ENCODE data around the gene STPG3.
"Not testable (repeated sequence)": the region's sequence is repeated elsewhere in the genome, so short reads cannot be mapped to it uniquely, and the experiment has no call there.

STPG3 gene

DNA sequence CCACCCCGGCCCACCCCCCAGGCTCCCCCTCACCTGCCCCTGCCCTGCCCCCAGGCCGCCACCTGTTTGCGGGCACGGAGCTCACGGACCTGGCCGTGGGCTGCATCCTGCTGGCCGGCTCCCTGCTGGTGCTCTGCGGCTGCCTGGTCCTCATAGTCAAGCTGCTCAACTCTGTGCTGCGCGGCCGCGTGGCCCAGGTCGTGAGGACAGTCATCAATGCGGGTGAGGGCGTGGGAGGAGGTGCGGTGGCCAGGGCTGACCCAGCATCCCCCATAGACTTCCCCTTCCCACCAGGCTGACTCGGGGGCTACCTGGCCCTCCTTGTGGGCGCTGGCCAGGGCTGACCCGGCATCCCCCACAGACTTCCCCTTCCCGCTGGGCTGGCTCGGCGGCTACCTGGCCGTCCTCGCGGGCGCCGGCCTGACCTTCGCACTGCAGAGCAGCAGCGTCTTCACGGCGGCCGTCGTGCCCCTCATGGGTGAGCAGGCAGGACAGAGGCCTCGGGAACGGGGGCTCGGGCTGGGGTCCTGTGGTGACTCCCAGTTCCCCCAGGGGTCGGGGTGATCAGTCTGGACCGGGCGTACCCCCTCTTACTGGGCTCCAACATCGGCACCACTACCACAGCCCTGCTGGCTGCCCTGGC, 16.9 kb upstream of the STPG3 start:
- no peak for FAIRE-seq

DNA sequence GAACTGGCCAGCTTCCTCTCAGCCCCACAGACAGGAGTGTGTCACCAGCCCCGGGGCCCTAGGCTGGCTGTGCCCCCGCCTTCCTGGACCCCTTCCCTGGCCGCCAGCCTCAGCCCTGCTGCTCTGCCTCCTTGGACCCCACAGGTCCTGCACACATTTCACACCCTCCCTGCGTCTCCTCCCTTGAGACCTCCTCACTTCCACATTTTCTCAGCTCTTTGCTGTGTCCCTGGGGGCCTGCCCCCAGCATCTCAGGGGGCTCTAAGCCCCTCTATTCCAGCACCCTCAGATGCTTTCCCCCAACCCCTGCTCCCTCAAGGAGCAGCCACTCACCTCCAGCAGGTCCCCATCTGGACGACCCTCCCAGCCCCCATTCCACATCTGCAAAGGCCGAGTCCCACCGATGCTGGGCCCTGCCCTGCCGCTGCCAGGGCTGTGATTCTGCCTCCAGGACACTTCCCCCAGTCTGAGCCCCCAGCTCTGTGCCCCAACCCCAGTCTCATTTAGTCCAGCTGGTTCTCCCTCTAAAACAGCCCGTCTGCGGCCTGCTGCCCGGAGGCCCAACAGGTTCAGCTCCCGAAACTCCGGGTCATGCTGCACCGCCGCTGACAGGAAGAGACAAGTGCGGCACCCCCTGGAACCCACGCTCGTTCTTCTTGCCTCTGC, 16.2 kb upstream of the STPG3 start:
- FAIRE-seq = no peak

DNA sequence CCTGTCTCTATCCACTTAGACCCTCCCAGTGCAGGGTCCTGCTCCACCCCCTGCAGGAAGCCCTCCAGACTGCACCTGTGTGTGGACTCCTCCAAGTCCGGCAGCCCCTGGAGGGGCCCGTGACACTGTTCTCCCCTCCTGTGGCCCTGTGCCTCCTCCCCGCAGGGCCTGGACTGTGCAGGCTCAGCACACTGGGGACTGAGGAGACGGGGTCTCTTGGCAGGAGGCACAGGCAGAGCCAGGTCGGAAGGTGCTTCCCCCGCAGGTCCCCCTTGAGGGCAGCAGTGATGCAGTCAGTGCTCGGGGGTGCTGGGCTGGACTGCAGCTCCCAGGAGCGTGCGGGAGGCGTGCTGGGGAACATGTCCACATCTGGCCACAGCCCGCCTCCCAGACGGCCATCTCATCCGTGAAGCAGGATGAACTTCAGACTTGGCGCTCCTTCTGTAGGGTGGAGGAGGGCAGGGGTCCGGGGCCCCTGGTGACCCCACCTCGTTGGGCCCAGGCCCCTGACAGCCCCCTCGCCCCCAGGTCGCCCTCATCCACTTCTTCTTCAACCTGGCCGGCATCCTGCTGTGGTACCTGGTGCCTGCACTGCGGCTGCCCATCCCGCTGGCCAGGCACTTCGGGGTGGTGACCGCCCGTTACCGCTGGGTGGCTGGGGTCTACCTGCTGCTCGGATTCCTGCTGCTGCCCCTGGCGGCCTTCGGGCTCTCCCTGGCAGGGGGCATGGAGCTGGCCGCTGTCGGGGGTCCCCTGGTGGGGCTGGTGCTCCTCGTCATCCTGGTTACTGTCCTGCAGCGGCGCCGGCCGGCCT, 15.5 kb upstream of the STPG3 start:
- FAIRE-seq = no peak

DNA sequence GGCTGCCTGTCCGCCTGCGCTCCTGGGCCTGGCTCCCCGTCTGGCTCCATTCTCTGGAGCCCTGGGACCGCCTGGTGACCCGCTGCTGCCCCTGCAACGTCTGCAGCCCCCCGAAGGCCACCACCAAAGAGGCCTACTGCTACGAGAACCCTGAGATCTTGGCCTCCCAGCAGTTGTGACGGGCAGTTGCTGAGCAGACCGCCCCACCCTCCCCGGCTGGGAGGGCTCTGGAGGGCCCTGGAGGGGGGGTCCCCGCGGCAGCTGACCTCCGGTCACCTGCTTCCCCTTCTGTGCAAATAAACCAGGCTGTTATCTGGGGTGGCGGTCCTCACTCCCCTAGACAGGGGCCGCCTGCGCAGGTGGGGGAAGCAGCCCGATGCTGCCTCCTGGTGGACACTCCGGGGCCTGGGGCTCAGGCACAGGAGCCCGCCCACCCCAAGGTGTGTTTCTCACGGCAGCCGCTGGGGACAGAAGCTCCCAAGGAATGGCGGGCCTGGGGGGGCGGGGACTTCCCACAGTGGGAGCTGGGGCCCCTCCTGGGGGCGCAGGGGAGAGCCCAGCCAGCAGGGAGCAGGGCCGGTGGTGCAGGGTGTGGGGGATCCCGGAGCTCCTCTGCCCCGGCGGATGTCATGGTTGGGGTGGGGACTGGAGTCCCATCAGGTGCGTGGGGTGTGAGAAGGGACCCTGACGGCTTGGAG, 14.7 kb upstream of the STPG3 start:
- FAIRE-seq = no peak

DNA sequence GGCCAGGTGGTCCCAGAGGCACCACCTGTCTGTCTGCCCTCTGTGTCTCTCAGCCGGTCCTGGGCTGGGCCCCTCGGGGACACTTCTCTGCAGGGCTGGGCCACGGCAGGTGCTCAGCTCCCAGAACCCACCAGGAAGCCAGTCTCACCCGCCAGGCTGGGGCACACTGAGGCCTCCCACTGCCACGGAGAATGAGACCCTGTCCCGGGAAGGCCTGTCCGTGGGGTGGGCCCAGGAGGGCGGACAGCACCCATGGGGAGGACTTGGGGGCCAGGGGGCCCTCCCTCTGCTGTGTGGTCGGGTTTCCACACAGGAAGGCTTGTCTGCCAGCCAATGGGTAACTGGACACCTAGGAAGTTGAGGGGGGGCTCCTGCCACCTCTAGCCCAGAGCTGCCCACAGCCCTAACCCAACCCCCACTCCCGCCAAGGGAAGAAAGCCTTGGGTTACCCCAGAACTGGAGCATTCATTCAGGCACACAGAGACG, 14.1 kb upstream of the STPG3 start:
- FAIRE-seq = no peak

DNA sequence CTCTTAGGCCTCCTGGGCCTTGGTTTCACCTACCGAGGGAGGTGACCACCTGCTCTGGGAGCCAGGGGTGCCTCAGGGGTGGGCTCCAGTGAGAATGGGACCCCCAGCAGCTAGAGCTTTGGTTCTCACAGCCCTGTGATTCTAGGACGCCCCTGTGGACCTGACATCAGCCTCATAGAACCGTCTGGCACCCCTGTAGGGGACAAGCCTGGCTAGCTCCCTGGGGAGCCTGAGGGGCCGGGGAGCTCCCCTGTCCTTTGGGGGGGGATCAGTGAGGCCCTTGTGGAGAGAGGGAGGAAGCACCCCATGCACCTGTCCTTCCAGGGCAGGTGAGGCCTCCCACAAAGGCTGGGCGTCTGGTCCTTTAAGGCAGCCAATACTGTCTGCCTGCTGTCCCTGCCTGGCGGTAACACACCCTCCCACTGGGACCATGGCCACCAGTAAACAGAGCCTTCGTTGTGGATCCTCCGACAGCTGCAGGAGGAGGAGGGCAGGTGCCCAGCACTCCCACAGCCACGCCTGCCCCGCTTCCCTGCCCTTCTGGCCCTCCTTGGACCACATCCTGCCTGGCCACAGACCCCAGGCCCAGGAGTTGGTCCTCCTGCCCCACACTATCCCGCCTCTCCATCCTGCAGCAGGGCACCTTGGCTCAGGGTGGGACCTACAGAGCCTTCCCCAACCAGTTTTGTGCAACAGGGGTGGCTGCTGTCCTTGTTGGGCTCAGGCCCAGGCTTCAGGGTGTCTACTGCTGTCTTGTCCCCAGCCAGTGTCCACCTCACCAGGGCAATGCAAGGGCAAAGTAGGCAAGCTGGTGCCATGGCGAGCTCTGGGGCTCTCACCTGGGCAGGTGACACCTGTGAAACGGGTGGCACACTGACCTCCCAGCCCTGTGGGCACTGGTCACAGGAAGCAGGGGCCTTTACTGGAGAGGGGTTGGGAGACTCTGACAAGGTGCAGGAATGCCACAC, 13.0 kb upstream of the STPG3 start:
- no peak for FAIRE-seq

DNA sequence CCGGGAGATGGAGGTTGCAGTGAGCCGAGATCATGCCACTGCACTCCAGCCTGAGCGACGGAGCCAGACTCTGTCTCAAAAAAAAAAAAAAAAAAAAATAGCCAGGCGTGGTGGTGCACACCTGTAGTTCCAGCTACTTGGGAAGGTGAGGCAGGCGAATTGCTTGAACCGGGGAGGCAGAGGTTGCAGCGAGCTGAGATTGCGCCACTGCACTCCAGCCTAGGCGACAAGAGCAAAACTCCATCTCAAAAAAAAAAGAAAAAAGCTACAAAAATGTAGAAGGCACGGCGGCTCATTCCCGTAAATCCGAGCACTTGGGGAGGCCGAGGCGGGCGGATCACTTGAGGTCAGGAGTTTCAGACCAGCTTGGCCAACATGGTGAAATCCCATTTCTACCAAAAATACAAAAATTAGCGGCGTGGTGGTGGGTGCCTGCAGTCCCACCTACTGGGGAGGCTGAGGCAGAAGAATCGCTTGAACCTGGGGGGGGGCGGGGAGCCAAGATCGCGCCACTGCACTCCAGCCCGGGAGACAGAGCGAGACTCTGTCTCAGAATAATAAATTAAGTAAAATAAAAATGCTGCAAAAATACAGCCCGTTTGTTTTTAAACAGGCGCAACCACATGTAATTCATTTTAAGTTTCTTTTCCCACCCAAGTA, 11.4 kb upstream of the STPG3 start:
- not testable (repeated sequence) for FAIRE-seq

DNA sequence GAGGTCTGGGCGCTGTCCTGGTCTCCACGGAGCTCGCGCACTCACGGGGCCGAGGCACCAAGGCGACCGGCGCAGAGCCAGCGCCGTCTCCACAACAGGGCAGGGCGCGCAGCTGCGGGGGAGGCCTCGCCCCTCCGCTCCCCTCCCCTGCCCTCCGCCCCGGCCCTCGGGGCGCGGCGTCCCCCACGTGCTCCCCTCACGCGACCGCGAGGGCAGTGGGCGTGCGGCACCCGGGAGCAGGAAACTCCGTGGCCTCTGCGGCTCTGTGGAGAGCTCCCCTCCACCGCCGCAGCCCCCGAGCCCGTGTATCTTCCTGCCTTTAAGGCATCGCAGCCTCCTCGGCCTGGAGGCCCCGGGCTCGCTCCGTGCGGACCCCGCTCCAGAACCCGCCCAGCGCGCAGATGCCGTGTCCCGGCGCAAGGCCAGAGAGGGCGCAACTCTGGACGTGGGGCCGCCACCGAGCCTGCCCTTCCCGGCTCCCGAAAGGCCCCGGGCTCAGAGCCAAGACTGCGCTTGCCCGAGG, 10.7 kb upstream of the STPG3 start:
- no peak for FAIRE-seq

DNA sequence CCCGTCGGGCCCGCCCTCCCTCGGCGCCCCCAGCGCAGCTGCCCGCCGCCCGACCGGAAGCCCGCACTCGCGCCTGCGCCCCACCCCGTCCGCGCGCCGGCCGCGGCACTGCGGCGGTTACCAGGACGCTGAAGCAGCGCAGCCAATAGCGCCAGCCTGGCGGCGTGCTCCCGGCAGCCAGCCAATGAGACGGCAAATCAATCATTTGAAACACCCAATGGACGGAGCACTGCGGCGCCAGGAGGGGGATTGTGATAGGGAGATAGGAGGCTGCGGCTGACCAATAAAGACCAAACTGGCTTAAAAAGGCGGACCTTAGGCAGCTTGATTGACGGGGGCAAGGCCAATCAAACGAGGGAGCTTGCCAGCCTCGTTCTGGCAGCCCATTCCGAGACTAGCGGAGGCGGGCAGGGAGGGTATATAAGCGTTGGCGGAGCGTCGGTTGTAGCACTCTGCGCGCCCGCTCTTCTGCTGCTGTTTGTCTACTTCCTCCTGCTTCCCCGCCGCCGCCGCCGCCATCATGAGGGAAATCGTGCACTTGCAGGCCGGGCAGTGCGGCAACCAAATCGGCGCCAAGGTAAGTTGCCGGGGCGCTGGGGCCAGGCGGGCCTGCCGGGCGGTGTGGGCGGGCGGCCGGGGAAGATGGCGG, 10.1 kb upstream of the STPG3 start, which contains the start of gene TUBB4B:
Gene TUBB4B, plus strand, starts transcription at position 447 of the 649 bp plus-strand sequence. Its CDS starts 74 bp downstream, at position 521.
- peak; percentile 98 for FAIRE-seq

DNA sequence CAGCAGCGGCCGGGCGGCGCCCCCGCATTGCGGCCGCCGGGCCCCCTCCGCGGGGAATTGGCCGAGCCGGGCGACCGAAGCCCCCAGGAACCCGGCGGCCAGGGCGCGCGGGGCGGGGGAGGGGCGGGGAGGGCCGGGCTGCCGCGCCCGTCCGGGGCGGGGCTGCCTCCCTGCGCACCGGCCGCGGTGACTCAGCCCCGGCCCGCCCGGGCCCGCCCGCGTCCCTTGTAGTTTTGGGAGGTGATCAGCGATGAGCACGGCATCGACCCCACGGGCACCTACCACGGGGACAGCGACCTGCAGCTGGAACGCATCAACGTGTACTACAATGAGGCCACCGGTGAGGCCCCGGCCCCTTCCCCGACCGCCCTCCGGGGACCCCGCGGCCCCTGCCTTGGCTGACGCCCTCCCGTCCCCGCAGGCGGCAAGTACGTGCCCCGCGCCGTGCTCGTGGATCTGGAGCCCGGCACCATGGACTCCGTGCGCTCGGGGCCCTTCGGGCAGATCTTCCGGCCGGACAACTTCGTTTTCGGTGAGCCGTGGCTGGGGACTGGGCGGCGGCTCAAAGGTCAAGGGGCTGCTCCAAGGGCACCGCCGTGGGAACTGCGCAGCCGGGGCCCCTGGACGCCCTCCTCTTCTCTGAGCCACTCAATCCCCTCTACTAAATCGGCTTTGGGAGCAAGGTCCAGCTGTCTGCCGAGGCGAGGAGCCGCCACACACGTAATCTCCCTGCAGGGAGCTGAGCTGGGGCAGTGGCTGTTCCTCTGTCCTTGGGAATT, 9.4 kb upstream of the STPG3 start:
- FAIRE-seq = no peak

DNA sequence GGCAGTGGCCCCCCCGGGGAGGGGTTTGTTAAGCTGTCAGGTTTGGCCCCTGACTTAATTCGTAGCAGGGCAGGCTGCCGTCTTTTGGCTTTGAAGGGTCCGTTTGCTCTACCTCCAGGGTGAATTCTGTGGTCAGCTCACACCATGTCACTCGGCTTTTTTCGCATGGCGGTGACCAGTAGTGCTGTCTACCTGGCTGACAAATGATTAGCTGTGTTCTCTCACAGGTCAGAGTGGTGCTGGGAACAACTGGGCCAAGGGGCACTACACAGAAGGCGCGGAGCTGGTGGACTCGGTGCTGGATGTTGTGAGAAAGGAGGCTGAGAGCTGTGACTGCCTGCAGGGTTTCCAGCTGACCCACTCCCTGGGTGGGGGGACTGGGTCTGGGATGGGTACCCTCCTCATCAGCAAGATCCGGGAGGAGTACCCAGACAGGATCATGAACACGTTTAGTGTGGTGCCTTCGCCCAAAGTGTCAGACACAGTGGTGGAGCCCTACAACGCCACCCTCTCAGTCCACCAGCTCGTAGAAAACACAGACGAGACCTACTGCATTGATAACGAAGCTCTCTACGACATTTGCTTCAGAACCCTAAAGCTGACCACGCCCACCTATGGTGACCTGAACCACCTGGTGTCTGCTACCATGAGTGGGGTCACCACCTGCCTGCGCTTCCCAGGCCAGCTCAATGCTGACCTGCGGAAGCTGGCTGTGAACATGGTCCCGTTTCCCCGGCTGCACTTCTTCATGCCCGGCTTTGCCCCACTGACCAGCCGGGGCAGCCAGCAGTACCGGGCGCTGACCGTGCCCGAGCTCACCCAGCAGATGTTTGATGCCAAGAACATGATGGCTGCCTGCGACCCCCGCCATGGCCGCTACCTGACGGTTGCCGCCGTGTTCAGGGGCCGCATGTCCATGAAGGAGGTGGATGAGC, 8.6 kb upstream of the STPG3 start:
- FAIRE-seq = no peak

DNA sequence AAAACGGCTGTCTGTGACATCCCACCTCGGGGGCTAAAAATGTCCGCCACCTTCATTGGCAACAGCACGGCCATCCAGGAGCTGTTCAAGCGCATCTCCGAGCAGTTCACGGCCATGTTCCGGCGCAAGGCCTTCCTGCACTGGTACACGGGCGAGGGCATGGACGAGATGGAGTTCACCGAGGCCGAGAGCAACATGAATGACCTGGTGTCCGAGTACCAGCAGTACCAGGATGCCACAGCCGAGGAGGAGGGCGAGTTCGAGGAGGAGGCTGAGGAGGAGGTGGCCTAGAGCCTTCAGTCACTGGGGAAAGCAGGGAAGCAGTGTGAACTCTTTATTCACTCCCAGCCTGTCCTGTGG, 7.8 kb upstream of the STPG3 start:
- not testable (repeated sequence) for FAIRE-seq

DNA sequence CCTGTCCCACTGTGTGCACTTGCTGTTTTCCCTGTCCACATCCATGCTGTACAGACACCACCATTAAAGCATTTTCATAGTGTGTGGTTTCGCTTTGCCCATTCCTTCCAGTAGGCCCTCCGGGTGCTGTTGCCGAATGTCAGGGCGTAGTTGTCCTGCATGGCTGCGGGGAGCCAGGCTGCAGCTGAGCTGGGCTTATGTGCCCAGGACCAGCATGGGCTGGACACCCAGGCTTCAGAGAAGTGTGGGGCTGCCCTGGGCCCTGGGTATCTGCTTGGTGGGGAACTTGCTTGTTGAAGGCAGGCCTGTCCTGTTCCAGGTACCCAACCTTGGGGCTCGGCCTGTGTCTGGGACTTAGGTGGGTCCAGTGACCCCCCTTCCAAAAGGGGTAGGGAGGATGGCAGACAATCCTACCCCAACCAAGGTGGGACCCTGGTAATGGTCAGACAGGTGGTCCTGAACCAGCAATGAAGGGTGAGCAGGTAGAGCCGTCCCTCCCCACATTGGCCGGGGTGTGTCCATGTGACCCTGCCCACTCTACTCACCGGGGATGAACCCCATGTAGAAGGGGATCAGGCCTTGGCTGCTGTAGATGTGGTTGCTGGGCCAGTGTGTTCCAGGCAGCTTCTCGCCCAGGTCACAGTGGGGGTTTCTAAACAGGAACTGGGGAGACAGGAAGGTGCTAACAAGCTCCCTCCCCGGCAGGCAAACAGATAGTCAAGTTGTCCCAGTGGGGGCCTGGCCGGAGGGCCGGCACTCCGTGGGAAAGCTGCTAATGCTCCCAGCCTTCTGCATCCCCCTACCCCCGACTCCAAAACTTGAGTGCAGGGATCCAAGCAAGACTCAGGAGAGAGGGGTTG, 7.2 kb upstream of the STPG3 start:
- no peak for FAIRE-seq

DNA sequence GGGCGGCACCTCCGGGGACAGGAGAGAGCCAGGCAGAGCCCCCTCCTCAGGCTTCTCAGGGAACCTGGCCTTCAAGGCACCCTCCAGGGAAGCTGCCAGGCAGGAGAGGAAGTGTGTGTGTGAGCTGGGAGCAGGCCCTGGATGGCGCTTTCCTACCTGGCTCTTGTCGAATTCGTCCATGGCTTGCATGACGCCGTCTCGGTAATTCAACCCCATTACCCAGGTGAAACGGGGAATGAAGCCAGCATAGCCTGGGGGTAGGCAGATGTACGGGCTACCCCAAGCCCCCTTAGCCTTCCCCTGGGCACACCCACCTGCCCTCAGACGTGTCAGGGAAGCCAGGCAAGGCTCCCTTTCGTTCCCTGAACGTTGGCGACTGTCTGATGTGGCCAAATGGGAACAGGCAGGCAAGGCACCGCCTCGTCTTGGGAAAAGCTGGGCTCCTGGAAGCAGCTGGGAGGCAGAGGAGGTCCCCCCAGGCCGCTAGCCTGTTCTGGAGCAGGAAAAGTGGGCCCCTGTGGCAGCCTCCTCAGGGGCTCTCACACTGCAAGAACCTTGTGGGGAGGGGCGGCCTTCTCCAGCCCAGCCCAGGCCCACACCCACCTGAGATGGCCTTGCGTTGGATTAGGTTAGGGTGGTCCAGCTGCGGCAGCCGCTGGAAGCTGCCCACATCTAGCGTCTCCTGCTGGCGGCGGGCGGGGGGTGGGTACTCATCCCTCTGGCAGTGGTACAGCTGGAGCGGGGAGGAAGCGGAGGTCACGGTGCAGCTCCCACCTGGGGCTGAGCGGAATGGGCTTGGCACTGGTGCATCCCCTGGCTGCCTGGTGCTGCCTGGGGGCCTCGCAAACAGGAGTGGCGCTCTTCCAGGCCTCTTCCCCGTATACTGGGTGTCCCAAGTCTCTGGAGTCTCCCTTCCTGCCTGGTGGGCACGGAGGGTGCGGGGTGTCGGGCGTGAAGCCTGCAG, 6.3 kb upstream of the STPG3 start:
- FAIRE-seq = no peak

DNA sequence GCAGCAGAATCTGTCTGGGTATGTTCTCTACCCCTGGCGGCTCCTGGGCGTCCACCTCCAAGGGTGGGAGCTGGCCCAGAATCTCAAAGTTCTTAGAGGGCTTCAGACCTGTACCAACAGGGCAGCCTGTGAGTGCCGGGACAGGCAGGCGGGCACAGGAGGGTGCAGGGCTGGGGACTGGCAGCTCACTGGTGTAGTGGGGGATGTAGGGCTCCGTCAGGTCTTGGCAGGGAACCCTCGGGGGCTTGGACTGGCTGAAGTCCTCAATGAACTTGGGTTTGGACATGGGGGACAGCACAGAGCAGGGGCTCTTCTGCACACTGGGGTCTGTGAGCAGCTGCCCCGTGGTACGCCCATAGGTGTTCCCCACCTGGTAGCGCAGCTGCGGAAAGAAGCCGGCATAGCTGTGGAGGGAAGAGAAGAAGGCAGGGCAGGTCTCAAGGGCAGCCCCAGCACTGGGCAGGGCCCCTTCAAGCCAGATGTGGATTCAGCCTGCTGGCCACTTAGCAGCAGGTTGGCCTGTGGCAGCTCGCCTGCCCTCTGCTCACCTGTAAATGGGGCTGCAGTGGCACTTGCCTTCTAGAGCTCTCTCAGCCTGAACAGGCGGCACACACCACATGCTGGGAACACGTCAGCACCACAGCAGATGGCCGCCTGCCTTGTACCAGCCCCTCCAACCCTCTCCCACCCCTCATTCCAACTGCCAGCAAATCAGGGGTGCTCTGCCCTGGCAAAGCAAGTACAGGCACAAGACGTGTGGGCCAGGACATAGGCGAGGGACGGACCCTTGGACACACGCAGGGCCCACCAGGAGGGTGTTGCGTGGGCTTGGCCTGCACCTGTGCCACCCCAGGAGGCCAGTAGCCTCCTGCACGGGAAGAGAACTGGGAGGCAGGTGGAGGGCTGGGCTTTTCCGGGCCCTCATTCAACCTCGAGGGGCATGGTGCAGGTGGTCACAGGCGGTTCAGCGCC, 5.3 kb upstream of the STPG3 start:
- no peak for FAIRE-seq
